ENCODE results near the gene RASIP1. TPM values are rescaled to one million over a fixed set of nuclear protein-coding genes. Genes with fewer than 3 reads are reported as not detected.

RASIP1 gene
- total RNA-seq, 4 donors from 2014 or later = 9.7 to 25.8 (median 14.0) TPM

GRCh38 chr19:48737360-48737998 lies 2.9 kb downstream of the RASIP1 start:
- intact Hi-C loops (cut with DNase I) = no loop called here
- peaks cover 5 to 24% of the 10 kb centered on the region in 2 donors for H3K4me1 ChIP-seq
- no peaks in the 10 kb centered on the region for H3K27me3 ChIP-seq
- no peaks in the 10 kb centered on the region for H3K36me3 ChIP-seq
- H3K27ac ChIP-seq = no peak overlapping the region
- no peak overlapping the region for H3K4me3 ChIP-seq (replicated peaks in 1 of 3)
- no peak for DNase-seq
- H3K9me3 ChIP-seq = no peaks in the 10 kb centered on the region
- WGBS, 2 donors = 63 to 65% methylated on average over 22 of the region's 22 CpGs
- TF ChIP-seq CTCF (IDR thresholded peaks at IDR 0.05) = no peak
- TF ChIP-seq POLR2A (IDR thresholded peaks at IDR 0.05) = no peak

DNA sequence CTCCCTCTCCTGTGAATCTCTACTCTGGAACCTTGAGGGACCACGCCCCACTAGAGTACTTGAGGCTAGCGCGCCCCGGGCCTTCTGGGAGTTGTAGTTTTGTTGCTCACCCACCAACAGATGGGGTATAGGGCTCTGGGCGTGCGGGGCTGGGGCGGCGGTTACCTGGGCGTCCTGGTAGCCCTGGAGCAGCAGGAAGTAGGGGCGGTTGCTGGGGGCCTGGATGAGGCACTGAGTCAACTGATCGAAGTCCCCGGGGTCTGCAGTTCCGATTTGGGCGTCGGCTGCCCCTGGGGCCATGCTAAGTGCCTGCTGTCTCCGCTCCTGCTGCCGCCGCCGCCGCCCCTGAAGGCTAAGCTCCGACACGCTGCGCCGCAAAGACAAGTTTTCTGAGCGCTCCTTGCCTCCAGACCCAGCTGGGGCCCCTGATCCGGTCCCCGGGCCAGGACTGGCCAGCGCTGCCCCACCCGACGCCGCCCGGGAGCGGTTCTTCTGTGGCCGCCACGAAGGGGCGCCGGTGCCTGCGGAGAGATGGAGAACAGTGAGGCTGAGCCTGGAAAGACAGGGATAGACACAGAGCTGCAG lies 5.3 kb downstream of the RASIP1 start:
- WGBS, 2 donors = 19 to 37% methylated on average over 12 to 21 of the region's 38 CpGs
- no peak for TF ChIP-seq CTCF (IDR thresholded peaks at IDR 0.05)
- TF ChIP-seq POLR2A (IDR thresholded peaks at IDR 0.05) = no peak
- peak; percentile 51 to 53 for DNase-seq
- H3K27me3 ChIP-seq = no peaks in the 10 kb centered on the region
- intact Hi-C loops (cut with DNase I) = no loop called here
- H3K4me3 ChIP-seq (replicated peaks in 1 of 3) = no peak overlapping the region
- H3K36me3 ChIP-seq = no peaks in the 10 kb centered on the region
- peaks cover 5 to 15% of the 10 kb centered on the region in 2 donors for H3K4me1 ChIP-seq
- H3K9me3 ChIP-seq = no peaks in the 10 kb centered on the region
- no peak overlapping the region for H3K27ac ChIP-seq

DNA sequence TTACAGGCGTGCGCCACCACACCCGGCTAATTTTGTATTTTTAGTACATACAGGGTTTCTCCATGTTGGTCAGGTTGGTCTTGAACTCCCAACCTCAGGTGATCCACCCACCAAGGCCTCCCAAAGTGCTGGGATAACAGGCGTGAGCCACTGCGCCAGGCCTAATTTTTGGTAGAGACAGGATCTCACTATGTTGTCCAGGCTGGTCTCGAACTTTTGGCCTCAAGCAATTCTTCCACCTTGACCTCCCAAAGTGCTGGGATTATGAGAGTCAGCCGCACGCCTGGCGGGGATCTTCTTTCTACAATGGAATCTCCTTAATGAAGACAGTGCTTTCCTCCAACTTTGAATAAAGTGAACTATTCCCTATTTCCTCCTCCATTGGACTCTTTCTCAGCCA lies 5.8 kb downstream of the RASIP1 start:
- no peaks in the 10 kb centered on the region for H3K9me3 ChIP-seq
- H3K4me1 ChIP-seq = peaks cover 5 to 14% of the 10 kb centered on the region in 2 donors
- no peak overlapping the region for H3K27ac ChIP-seq
- TF ChIP-seq POLR2A (IDR thresholded peaks at IDR 0.05) = no peak
- no peak for TF ChIP-seq CTCF (IDR thresholded peaks at IDR 0.05)
- no peaks in the 10 kb centered on the region for H3K27me3 ChIP-seq
- no peak overlapping the region for H3K4me3 ChIP-seq (replicated peaks in 1 of 3)
- 98% methylated on average over 8 to 9 of the region's 9 CpGs for WGBS, 2 donors
- H3K36me3 ChIP-seq = no peaks in the 10 kb centered on the region
- intact Hi-C loops (cut with DNase I) = no loop called here
- DNase-seq = no peak

DNA sequence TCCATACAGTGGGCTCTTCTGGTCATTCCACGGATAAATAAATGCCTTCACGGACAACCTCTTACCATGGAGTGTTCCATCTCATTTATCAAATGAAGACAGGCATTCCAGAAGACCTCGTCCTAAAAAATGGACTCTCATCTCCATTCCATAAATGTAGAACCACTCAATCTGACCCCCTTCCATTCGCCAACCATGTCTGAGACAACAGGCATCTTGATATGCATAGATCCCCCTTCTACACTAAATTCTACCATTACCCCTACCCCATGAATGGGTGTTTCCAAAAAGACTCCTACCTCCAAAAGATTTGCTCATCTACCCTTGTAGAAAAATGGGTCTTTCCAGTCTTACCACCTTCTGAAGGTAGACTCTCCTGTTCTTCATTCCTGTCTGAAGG lies 9.0 kb downstream of the RASIP1 start:
- Histone ChIP-seq H3K4me1 (peaks cover 0 to 4% of the 10 kb centered on the region in 2 donors), H3K27me3 (no peaks in the 10 kb centered on the region), H3K4me3 (replicated peaks in 1 of 3) (no peak overlapping the region), H3K27ac (no peak overlapping the region), H3K9me3 (no peaks in the 10 kb centered on the region), H3K36me3 (no peaks in the 10 kb centered on the region)
- 91 to 92% methylated on average over 4 of the region's 4 CpGs for WGBS, 2 donors
- intact Hi-C loops (cut with DNase I) = no loop called here
- no peak for DNase-seq
- no peak for TF ChIP-seq POLR2A (IDR thresholded peaks at IDR 0.05)
- TF ChIP-seq CTCF (IDR thresholded peaks at IDR 0.05) = no peak

GRCh38 chr19:48728911-48729664 lies 11.3 kb downstream of the RASIP1 start:
- intact Hi-C loops (cut with DNase I) = no loop called here
- 54 to 56% methylated on average over 21 to 48 of the region's 77 CpGs for WGBS, 2 donors
- Histone ChIP-seq H3K4me1 (peaks cover 4 to 6% of the 10 kb centered on the region in 2 donors), H3K9me3 (no peaks in the 10 kb centered on the region), H3K4me3 (replicated peaks in 1 of 3) (no peak overlapping the region), H3K36me3 (no peaks in the 10 kb centered on the region), H3K27ac (no peak overlapping the region), H3K27me3 (no peaks in the 10 kb centered on the region)
- DNase-seq = peak; percentile 40 to 49
- TF ChIP-seq POLR2A (IDR thresholded peaks at IDR 0.05) = no peak
- TF ChIP-seq CTCF (IDR thresholded peaks at IDR 0.05) = peak in 1 of 6 experiments; percentile 38
